NB4 (cell line): ENCODE results near the gene BRAT1.

Source experiments
- DNase-seq: peaks from one replicate; pipeline ENCODE4 v3.0.0; 2010; ENCODE audit warnings: low read depth
- H3K4me3 ChIP-seq: one replicate; pipeline ENCODE4 v1.5.1; 2011; ENCODE audit warnings: mild to moderate bottlenecking, low read depth, low read length, moderate library complexity
- CTCF ChIP-seq: IDR thresholded peaks from one replicate; pipeline ENCODE4 v1.5.1; 2012; ENCODE audit warnings: low read depth, low read length
- MAX ChIP-seq: IDR thresholded peaks from 2 replicates; pipeline ENCODE4 v1.6.1; 2011; ENCODE audit warnings: low read depth, low read length
- MYC ChIP-seq: IDR thresholded peaks from 2 replicates; pipeline ENCODE4 v1.6.1; 2011; ENCODE audit warnings: low read depth, low read length
- POLR2A ChIP-seq: IDR thresholded peaks from 2 replicates; pipeline ENCODE4 v1.6.1; 2011; ENCODE audit warnings: mild to moderate bottlenecking; ENCODE audit not compliant: insufficient read length; ENCODE audit errors: extremely low read depth

The BRAT1 gene

GRCh38 chr7:2580636-2581035 is 25.3 kb upstream of the BRAT1 start:
- no peak for DNase-seq
- TF ChIP-seq POLR2A (no peak), MAX (no peak), MYC (no peak), CTCF (no peak)
- H3K4me3 ChIP-seq = no peak overlapping the region

GRCh38 chr7:2577914-2578680 is 22.8 kb upstream of the BRAT1 start:
- no peak for DNase-seq
- no peak for TF ChIP-seq CTCF
- TF ChIP-seq MYC = no peak
- no peak for TF ChIP-seq POLR2A
- TF ChIP-seq MAX = no peak
- no peak overlapping the region for H3K4me3 ChIP-seq

GRCh38 chr7:2576742-2577491 is 21.6 kb upstream of the BRAT1 start:
- no peak for TF ChIP-seq MYC
- no peak for TF ChIP-seq POLR2A
- no peak for TF ChIP-seq MAX
- TF ChIP-seq CTCF = no peak
- no peak overlapping the region for H3K4me3 ChIP-seq
- no peak for DNase-seq

GRCh38 chr7:2575733-2576340 is 20.5 kb upstream of the BRAT1 start:
- no peak for DNase-seq
- no peak overlapping the region for H3K4me3 ChIP-seq
- no peak for TF ChIP-seq CTCF
- TF ChIP-seq MYC = no peak
- TF ChIP-seq MAX = no peak
- TF ChIP-seq POLR2A = no peak

GRCh38 chr7:2575046-2575732 is 19.9 kb upstream of the BRAT1 start:
- TF ChIP-seq MYC = no peak
- TF ChIP-seq CTCF = no peak
- TF ChIP-seq MAX = no peak
- TF ChIP-seq POLR2A = no peak

More at GRCh38 chr7:2575046-2575732, 19.9 kb upstream of the BRAT1 start:
- H3K4me3 ChIP-seq = no peak overlapping the region
- DNase-seq = peak; percentile 32
